A172 (cell line): ENCODE data around the gene OR51B5. TPM values are rescaled to one million over a fixed set of nuclear protein-coding genes. Genes with fewer than 3 reads are reported as not detected.
A peak's percentile ranks its signal among the peaks of the same experiment; 100 is the strongest.
"Not testable (repeated sequence)": the region's sequence is repeated elsewhere in the genome, so short reads cannot be mapped to it uniquely, and the experiment has no call there.

Experiments used
- DNase-seq: peaks from one replicate; pipeline ENCODE4 v3.0.0-alpha.2; 2015; ENCODE audit warnings: low spot score
- total RNA-seq: library from RNA; depleted of rRNA; stranded (reverse); fragments of >200 nt; shearing (Covaris generic); gene quantifications from 2 replicates; pipeline ENCODE4 v1.2.3, GENCODE V29; 2014; rRNA removed

The OR51B5 gene, protein sequence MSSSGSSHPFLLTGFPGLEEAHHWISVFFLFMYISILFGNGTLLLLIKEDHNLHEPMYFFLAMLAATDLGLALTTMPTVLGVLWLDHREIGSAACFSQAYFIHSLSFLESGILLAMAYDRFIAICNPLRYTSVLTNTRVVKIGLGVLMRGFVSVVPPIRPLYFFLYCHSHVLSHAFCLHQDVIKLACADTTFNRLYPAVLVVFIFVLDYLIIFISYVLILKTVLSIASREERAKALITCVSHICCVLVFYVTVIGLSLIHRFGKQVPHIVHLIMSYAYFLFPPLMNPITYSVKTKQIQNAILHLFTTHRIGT
- 17.4 and 17.7 TPM in 2 replicates for total RNA-seq

DNA sequence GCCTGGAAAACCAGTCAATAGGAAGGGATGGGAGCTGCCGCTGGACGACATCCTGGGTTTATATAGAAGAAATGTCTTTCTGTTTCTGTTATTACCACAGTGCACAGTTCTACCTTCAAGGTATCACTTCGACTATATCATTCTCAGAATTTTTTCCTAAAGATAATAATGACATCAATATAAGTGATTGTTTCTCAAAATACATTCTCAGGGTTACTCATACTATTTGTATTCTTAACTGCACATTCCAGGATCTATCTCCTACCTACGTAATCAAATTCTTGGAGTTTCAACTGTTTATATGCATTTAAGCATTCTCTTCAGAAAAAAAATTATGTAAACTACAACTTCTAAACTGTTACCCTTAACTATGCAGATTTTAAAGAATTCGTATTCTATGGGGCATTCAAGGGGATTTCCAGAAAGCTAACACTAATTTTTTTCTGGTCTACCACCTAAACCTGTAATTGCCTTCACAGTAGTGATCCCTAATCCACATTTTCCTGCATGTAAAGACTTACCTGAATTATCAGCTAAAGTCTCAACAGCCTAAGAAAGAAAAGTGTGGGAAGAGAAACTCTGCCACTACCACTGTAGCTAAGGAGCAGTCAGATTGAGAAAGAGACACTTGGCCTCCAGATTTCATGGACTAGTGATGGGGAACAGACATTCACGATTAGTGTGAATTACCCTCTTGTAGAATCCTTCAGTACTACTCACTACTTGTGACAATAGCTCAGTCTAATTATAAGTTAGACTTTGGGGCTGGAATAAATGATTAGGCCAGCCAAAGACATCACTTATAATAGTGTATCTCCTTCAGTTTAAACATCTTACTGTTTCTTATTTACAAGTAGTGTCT is at the start of gene OR51B5:
TSS of gene OR51B5 (minus strand) at position 51 of the 862 bp plus-strand sequence. CDS start at position 51, 0 bp downstream.
- DNase-seq, result no peak

DNA sequence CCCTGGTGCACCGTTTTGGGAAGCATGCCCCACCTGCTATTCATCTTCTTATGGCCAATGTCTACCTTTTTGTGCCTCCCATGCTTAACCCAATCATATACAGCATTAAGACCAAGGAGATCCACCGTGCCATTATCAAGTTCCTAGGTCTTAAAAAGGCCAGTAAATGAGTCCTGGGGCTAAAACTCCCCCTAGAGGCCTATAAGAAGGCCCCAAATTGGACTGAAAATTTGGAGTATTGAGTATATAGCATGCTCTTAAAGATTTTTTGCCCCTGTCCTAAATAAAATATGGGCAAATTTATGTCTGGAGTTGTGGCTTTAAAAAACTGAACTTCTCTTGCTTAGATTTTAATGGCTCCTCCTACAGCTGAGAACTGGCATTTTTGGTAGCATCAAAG is 46.9 kb upstream of the OR51B5 start:
- no peak for DNase-seq

DNA sequence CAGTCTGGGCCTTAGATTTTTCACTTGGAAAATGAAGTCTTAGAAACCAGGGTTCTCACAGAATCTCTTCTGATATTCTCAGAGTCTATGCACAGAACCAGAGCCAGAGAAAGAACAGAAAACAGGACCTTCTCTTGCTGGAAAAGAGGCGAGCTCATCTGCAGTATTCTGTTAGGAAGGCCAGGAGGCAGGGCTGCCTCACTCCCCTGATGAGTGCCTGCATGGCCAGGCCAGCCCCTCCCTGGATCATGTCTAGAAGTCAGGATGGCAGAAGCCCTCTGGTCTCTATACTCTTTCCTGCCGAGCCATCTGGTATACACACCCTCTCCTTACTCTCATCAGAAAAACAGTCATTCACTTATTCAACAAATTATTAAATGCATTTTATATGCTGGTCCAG is 41.0 kb upstream of the OR51B5 start:
- DNase-seq, result no peak

DNA sequence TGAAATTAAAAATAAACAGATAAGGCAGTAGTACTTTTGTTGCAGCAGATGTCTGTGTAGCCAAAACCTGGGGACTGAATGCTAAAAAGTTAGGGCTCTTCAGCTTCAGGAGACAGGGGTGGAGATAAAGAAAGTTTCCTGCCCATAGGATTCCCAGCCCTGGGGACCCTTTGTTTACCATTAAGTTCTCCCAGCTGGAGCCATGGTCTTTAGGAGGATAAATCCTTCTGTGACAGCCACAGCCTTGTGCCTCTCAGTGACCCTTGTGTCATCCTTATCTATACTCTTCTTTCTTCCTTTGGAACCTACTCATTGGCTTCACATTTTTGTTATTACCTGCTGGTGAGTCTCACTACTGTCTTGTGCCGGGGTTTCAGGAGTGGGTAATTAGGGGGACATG is 40.3 kb upstream of the OR51B5 start, which contains the start of gene OR51M1:
TSS of gene OR51M1 (plus strand) at position 237 of the 400 bp plus-strand sequence. CDS start 5,587 bp downstream, outside the sequence.
- DNase-seq, result no peak

DNA sequence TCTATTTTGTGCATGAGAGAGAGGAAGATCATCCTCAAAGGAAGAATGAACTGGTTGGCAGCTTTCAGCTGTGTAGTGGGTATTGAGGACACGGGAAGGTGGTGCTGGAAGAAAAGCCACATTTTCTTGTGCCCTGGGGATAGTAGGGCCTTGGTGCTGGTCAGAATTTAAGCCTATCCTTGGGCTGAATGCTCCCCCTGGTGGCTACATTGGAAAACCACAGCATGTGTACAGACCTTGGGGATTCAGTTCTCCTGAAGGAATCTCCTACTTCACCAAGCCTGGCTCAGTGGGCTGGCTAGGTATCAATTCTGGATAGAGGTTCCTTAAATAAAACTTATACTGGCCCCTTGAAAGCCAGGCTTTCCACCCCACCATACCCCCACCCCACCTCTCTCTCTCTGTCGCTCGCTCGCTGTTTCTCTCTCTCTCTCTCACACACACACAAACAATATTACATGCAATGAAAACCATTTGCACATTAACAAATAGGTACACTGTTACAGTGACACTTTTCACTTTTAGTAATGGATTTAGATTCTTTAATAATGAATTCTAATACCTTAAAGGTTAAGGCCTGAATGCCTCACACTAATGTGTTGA is 37.5 kb upstream of the OR51B5 start:
- peak; percentile 83 for DNase-seq

DNA sequence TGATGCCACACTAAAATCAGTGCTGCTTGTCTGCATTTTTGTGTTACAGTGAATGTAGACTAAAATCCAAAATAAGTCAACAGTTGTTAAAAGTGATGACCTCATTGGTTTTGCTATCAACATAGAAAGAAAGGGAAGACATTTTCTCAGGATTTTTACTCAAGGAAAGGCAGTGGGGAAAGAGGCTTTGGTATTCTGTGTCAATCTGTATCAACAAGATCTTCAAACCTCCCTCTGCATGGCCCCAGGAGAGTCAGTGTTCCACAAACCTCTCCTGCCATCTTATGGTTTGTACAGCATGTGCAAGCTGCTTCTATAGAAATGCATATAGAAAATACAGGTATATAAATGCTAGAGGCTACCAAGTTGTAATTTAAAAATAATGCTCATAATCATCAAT is 26.5 kb upstream of the OR51B5 start:
- peak; percentile 16 for DNase-seq

DNA sequence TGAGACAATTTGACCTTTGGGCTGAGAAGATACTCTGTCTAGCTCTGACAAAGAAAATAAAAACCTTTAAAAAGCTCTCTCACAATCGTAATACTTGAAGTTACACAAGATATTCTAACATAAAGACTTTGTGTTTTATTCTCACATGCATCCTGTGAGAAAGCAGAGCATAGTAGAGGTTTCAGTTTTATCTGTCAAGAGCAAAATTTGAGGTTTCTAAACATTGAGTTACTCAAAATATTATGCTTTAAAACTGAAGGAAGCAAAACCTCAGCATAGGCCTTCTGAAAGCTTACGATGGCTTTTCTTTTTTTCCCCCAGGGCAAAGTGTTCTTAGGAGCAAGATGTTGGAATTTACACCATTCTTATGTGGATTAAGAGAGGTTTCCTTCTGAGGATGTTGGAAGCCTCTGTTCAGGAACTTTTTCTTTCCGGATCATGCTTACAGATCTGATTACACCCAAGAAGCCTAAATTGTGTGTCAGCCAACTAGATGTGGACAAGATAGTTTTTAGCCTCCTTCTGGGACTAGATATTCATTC is 25.2 kb upstream of the OR51B5 start:
- no peak for DNase-seq

DNA sequence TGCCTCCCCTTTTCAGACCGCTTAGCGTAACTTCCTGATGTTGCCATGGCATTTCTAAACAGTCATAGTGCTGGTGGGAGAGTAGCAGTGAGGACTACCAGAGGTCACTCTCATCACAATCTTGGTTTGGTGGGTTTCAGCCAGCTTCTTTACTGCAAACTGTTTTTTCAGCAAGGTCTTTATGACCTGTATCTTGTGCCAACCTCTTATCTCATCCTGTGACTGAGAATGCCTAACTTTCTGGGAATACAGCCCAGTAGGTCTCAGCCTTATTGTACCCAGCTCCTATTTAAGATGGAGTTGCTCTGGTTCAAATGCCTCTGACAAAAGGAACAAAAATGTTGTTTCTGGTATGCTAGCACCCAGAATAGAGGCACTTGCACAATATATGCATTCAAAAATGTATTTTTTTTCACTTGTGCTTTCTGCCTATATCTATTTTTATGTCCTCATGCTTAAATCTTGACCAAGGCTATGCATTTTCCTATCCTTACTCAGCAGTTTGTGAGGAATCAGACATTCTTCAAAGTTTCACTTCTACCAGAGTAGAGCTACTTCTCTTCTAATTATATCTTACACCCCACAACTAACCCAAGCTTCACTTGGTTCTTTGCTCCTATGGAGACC is 24.2 kb upstream of the OR51B5 start:
- peak; percentile 54 for DNase-seq

DNA sequence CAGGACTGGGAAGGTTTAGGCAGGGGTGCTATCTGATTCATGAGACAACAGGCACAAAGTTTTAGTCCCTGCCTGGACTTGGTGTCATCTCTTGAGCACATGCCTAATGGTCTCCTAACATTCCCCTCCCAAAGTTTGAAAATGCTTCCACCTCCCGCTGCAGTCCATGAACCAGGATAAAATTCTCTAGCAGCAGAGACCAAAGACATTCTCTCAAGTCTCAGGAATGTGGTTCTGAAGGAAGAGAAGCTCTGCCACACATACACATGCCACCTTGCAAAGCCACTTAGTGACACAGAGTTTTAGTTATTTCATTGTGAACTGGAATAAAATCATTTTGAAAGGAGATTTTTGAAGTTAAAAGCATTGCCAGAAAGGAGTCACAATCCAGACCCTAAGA is 23.5 kb upstream of the OR51B5 start:
- peak; percentile 21 for DNase-seq

DNA sequence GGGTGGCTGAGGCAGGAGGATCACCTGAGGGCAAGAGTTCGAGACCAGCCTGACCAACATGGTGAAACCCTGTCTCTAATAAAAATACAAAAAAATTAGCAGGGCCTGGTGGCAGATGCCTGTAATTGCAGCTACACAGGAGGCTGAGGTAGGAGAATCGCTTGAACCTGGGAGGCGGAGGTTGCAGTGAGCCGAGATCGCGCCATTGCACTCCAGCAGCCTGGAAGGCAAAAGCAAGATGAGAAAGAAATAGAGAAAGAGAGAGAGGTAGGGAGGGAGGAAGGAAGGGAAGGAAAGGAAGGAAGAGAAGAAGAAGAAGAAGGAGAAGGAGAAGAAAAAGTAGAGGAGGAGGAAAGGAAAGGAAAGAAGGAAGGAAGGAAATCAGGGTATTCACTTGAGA is 23.0 kb upstream of the OR51B5 start:
- not testable (repeated sequence) for DNase-seq

DNA sequence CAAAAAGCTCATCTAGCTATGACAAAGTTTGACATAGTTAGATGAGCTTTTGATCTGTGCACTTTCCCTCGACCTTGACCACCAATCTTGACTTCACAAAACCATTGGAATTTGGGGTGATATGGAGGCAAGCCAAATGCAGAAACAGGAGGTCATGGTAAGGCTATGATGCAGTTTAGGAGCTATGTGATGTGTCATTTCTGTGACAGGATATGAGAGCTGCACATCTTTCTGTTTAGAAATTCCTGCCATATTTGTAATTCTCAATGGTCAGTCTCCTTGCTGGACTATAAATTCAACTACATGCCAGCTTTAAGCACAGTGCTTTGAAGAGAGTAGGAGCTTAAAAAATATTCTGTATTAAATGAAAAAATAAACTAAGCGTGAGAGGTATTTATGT is 20.9 kb upstream of the OR51B5 start:
- DNase-seq, result peak; percentile 88

DNA sequence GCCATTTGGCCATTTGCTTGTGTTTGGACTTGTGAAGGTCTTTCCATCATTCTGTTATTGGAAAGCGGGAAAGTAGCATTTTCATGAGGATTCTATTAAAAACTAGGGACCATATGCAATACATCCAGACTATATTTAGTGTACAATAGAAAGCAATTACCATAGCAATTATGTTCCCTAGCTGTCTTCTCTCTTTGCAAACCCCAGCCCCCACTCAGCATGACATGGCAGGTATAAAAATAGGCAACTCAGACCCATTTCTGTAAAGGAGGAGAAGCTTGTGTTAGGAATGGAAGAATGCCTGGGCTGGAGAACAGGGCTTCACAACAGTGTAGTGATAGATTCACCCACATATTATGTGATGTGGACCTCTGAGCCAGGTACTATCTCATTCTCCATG is 20.4 kb upstream of the OR51B5 start:
- DNase-seq, result peak; percentile 10

DNA sequence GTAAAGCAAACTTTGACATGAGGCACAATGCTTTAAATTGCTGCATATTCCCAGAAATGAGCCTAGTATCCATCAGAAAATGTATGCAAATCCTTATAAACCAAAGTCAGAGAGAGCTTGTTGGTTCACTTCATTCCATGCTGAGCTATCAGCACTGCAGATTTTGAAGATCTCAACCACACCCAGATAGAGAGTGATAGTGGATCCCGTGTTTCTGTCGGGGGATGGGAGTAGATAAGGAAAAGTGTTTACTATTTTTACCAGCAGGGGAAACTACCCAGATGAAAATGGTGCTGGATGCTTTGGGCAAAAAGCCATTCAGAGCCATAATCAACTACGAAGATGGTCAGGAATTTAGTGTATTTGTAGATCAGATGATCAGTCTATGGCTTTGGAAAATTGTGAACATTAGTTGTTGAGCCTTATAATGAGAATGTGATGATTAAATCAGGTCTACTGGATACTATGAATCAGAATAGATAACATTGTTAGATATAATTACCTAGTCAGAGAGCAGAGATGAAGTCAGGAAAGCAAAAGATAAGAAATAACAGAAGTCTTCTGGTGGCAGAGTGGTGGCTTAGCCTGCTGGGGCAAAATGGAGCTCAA is 18.8 kb upstream of the OR51B5 start:
- DNase-seq, result peak; percentile 61

DNA sequence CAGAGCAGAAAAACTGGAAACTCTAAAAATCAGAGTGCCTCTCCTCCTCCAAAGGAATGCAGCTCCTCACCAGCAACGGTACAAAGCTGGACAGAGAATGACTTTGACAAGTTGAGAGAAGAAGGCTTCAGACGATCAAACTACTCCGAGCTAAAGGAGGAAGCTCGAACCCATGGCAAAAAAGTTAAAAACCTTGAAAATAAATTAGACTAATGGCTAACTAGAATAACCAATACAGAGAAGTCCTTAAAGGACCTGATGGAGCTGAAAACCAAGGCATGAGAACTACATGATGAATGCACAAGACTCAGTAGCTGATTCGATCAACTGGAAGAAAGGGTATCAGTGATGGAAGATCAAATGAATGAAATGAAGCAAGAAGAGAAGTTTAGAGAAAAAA is 12.7 kb upstream of the OR51B5 start:
- DNase-seq, result not testable (repeated sequence)

DNA sequence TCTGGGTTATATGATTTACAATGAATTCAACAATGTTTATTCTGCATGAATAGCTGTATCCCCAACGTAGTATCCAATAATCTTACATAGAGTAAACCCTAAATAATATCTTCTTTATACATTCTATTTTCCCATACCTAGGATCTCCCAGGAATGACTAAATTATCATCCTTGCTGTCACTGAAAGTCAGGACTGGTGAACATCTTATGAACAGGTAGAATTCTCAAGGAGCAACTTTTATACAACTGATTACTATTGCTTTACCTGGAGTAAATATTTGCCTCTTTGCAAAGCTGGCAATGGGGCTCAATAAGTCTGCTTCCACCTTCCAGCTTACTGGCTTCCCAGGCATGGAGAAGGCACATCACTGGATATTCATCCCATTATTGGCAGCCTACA is 7.9 kb upstream of the OR51B5 start, which contains the start of gene OR51B6:
TSS of gene OR51B6 (plus strand) at position 301 of the 400 bp plus-strand sequence. CDS start at position 301, 0 bp downstream.
- no peak for DNase-seq

DNA sequence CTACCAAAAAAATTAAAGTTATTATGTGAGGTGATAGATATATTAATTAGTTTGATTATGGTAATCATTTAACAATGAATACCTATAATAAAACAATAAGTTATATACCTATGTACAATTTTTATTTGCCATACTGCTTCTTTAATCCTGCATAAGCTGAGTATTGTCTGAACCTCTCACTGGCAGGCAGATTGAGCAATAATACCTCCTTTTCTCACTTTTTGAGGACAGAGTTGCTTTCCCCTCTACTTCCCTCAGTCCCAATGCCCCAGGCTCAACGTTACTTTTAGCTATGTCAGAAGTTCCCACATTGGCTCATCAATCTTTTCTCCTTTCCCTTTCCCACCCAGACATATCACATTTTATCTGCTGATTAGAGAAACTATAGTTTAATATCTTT is 6.2 kb upstream of the OR51B5 start:
- no peak for DNase-seq

DNA sequence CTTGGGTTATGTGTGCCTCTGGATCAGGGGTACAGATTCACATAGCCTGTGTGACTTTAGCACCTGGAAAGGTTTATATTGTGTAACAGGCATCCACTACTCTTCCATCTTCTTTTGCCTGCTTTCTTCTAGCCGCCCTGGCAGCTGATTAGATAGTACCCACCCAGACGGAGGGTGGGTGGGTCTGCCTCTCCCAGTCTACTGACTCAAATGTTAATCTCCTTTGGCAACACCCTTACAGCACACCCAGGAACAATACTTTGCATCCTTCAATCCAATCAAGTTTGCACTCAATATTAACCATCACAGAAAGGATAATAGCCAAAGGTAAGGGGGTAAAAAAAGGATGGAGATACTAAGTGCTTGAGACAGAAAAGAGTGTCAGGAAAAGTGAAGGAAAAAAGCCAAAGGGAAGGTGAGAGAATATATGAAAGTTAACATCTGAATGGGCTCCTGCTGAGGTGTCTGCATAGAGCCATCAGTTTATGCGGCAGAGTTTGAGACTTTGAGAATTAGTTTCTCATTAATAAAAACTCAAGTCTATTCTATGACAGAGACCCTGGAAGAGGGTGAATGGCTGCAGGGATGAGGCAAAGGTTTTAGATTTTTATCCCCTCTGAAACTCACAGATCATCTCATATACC is 5.3 kb upstream of the OR51B5 start:
- no peak for DNase-seq

DNA sequence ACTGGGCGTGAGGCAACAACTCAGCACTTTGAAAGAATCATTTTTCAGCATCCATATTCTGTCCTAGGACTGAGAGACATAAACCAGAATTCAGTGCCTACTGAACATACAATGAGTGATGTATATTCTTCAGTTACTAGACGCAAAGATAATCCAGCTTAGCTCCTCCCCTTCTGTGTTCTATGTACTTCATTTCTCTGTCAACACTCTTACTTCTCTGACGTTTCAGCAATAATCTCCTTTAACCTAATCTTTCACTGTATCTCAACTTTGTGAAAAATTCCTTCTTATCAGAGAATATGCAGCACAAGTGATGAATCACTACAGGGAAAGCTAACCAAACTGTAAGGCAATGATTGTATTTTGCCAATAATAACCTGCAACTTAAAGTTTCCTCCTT is 2.5 kb upstream of the OR51B5 start:
- DNase-seq, result no peak

DNA sequence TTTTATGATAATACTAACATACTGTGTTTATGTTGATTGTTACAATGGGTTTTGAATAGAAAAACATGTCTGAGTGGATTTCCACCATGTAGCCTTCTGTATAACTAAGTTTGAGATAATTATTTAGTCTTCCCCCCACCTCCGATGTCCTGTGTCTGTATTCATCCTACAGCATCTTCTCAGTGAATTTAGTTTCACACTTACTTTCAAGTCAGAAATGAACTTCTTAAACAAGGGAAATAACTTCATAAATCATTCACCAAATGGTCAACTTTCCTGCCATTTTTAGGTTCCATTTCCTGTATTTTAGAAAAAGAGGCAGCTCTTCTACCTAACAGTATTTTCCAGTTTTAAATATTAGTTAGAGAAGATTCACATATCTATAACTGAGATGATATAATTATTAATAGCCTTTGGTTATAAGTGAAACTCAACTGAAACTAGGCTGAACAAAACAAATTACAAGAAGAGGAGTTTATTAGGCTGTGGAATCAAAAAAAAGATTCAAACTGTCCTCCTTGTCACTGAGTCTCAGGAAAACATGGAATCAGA is 3.5 kb downstream of the OR51B5 start:
- no peak for DNase-seq

DNA sequence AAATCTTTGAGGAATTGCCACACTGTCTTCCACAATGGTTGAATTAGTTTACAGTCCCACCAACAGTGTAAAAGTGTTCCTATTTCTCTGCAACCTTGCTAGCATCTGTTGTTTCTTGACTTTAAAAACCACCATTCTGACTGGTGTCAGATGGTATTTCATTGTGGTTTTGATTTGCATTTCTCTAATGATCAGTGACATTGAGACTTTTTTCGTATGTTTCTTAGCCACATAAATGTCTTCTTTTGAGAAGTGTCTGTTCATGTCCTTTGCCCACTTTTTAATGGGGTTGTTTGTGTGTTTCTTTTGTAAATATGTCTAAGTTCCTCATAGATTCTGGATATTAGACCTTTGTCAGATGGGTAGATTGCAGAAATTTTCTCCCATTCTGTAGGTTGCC is 6.1 kb downstream of the OR51B5 start:
- DNase-seq, result not testable (repeated sequence)
